ENCODE data around the gene TMED1.
A peak's percentile ranks its signal among the peaks of the same experiment; 100 is the strongest.

Gene TMED1

DNA sequence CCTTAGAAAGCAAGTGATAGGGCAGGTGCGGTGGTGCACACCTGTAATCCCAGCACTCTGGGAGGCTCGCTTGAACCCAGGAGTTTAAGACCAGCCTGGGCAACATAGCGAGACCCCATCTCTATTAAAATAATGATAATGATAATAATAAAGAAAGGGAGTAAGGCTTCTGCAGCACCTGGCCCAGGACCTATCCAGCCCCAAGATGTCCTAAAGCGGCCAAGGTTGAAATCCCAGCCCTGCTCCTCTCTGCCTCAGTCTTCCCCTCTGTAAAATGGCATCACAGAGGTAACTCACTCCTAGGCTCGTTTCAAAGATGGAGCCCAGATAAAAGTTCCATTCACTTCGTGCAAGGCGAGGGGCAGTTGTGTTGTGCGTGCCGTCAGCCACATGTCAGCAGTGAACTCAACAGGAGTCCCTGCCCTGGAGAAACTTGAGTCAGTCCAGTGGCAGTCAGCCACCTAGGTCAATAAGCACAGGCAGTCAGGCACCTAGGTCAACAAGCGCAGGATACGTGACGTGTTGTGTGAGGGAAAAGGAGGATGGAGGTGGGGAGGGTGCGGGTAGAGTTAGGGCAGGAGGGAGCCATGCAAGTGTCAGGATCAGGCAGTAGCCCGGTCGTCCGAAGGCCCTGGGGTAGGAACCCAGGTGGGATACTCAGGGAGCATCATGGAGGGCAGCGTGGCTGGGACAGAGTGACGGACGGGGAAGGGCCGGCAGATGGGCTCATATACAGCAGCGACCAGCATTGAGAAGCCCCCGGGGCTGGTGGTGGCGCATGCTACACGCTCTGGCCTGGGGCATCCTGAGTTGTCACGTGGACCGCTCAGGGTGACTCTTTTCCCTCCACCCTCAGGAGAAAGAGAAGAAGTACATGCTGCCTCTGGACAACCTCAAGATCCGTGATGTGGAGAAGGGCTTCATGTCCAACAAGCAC, 16.6 kb downstream of the TMED1 start:
- no peak overlapping the region for H3K4me3 ChIP-seq (ENCODE audit: low read depth, low read length)
- CTCF ChIA-PET, result interaction anchor here (1.6 to 2.1 kb wide), 3 partner anchors 16 to 101 kb away, joined by 5 to 10 read pairs (median 8); partner anchors contain the start of genes DNM2 and TMED1
- TF ChIP-seq, protein P1, sequence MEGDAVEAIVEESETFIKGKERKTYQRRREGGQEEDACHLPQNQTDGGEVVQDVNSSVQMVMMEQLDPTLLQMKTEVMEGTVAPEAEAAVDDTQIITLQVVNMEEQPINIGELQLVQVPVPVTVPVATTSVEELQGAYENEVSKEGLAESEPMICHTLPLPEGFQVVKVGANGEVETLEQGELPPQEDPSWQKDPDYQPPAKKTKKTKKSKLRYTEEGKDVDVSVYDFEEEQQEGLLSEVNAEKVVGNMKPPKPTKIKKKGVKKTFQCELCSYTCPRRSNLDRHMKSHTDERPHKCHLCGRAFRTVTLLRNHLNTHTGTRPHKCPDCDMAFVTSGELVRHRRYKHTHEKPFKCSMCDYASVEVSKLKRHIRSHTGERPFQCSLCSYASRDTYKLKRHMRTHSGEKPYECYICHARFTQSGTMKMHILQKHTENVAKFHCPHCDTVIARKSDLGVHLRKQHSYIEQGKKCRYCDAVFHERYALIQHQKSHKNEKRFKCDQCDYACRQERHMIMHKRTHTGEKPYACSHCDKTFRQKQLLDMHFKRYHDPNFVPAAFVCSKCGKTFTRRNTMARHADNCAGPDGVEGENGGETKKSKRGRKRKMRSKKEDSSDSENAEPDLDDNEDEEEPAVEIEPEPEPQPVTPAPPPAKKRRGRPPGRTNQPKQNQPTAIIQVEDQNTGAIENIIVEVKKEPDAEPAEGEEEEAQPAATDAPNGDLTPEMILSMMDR (IDR thresholded peaks at IDR 0.05; ENCODE audit: insufficient read depth, low read length, missing control alignments), result no peak
- POLR2A ChIA-PET, result no interaction called here
- DNase-seq (ENCODE audit: low read depth, low spot score), result no peak

DNA sequence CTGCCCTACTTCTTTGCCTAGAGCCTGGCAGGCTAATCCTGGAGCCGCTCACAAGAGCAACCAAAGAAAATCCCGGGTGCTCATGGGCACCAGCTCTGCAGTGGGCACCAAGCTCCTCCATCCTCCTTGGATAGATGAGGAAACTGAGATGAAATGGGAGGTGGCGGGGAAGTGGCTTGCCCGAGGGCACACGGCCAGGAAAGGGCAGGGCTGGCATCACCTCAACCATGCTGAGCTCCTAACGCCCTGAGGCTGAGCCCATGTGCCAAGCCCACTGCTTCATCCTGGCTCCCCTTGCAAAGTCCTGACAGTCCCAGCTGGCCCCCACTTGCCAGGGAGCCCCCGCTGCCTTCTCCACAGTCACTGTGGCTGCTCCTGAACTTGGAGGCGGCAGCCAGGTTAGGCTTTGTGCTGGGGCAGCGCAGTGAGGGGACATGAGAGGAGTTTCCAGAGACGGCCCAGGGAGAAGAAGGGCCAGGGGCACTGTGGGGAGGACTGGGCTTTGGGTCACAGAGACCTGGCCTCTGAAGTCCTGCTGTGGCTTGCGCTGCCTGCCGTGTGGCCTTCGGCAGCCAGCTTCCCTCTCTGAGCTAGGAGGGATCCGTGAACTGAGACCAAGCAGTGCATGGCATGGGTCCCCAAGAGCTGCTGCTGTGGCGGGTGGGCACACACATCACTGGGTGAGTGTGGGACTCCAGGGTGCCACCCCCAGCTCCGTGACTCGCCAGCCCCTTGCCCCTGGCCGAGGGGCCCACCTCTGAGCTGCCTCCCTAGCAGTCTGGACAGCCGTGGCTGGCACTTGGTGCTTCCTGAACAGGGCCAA, 17.5 kb downstream of the TMED1 start:
- POLR2A ChIA-PET, result interaction anchor here (1.0 to 1.5 kb wide), 4 partner anchors 9 to 33 kb away, joined by 3 to 9 read pairs (median 4); partner anchors contain the start of gene TMED1
- CTCF ChIA-PET, result interaction anchor here (1.4 to 2.1 kb wide), 4 partner anchors 17 to 102 kb away, joined by 4 to 10 read pairs (median 6); partner anchors contain the start of genes DNM2 and TMED1
- no peak overlapping the region for H3K4me3 ChIP-seq (ENCODE audit: low read depth, low read length)
- DNase-seq (ENCODE audit: low read depth, low spot score), result no peak
- TF ChIP-seq, protein P1 (IDR thresholded peaks at IDR 0.05; ENCODE audit: insufficient read depth, low read length, missing control alignments), result no peak

DNA sequence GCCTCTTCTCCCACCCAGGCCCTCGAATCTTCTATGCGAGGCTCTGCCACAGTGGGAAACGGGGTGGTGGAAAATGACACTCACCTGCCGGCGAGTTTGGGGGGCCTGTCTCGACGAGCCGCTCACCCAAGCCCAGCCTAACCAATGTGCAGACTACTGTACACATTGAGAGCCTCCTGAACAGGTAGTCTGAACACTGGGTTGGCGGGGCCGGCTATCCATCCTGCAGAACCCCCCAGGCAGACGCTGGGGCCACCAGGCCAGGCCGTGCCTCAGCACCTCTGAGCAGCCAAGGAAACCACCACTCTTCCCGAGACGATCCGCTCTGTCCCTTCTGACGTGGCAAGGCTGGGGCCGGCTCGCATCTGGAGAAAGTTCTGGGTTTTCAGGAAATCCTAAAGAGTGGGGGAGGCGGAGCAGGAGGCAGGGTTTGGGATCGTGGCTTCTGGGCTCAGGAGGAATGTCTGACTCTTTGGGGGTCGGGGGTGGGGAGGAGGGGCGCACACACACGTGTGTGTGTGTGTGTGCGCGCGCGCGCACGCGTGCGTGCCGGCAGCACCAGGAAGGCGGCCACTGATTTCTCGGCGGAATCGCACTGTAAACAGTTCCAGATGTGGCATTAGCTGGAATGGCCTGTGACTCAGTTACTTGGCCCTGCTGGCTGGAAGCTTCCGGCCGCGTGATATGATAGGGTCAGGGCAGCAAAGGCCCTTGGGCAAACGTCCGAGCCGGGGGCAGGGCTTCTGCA, 18.5 kb downstream of the TMED1 start:
- ChIA-PET POLR2A (interaction anchor here (1.0 to 1.5 kb wide), 4 partner anchors 10 to 34 kb away, joined by 3 to 9 read pairs (median 4); partner anchors contain the start of gene TMED1), CTCF (interaction anchor here (1.4 to 2.1 kb wide), 4 partner anchors 18 to 101 kb away, joined by 4 to 10 read pairs (median 6); partner anchors contain the start of genes DNM2 and TMED1)
- peak overlapping the region; percentile 96 for H3K4me3 ChIP-seq (ENCODE audit: low read depth, low read length)
- TF ChIP-seq, protein P1 (IDR thresholded peaks at IDR 0.05; ENCODE audit: insufficient read depth, low read length, missing control alignments), result no peak
- DNase-seq (ENCODE audit: low read depth, low spot score), result peak; percentile 90

DNA sequence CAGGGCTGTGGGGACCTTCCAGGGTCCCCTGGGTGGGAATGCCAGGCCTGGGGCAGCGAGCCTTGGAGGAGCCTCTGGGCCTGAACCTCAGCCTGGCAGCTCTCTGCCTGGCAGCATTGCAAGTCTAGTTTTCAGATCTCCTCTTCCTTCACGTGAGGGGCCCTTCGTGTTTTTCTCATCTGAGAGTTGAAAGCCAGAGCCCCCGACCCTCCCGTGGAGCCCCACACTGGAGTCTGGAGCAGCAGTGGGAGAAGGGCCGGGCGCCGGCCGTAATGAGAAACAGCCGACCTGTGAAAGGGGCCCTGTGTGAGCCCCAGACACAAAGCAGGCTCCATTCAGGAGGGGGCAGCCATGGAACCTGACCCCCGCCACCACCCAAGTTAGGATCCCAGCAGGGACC, 19.3 kb downstream of the TMED1 start:
- TF ChIP-seq, protein P1 (IDR thresholded peaks at IDR 0.05; ENCODE audit: insufficient read depth, low read length, missing control alignments), result no peak
- ChIA-PET CTCF (interaction anchor here (0.7 to 1.0 kb wide), 3 partner anchors 47 to 100 kb away, joined by 3 to 4 read pairs (median 3); no protein-coding TSS in a partner anchor), POLR2A (interaction anchor here (1.0 kb wide), 1 partner anchor 19 kb away, joined by 5 read pairs; the partner anchor contains the start of gene TMED1)
- peak overlapping the region; percentile 96 for H3K4me3 ChIP-seq (ENCODE audit: low read depth, low read length)
- no peak for DNase-seq (ENCODE audit: low read depth, low spot score)

- ChIA-PET CTCF (interaction anchor here (0.7 to 1.9 kb wide), 4 partner anchors 48 to 99 kb away, joined by 3 to 7 read pairs (median 4); partner anchors contain the start of gene DNM2), POLR2A (interaction anchor here (1.0 to 1.9 kb wide), 2 partner anchors 20 kb away, joined by 5 to 7 read pairs; partner anchors contain the start of gene TMED1)
- H3K4me3 ChIP-seq (ENCODE audit: low read depth, low read length), result peak overlapping the region; percentile 96
- TF ChIP-seq, protein P1 (IDR thresholded peaks at IDR 0.05; ENCODE audit: insufficient read depth, low read length, missing control alignments), result no peak
- DNase-seq (ENCODE audit: low read depth, low spot score), result no peak
These were observed 19.9 kb downstream of the TMED1 start for GRCh38 chr19:10815969-10816644.

Measured in AG04449 (cell line).